Measurements from ENCODE around the gene CRYBG2.
"Not testable (repeated sequence)": the region's sequence is repeated elsewhere in the genome, so short reads cannot be mapped to it uniquely, and the experiment has no call there.

Gene CRYBG2

GRCh38 chr1:26338670-26339069 lies 15.3 kb downstream of the CRYBG2 start:
- DNase-seq (ENCODE audit: low read depth), result no peak
- no peak overlapping the region for H3K4me3 ChIP-seq (ENCODE audit: low read depth, low read length)
- no peak for TF ChIP-seq CTCF (IDR thresholded peaks at IDR 0.05; ENCODE audit: low read depth, low read length, missing control alignments)

GRCh38 chr1:26337625-26338024 lies 16.3 kb downstream of the CRYBG2 start:
- H3K4me3 ChIP-seq (ENCODE audit: low read depth, low read length), result no peak overlapping the region
- TF ChIP-seq CTCF (IDR thresholded peaks at IDR 0.05; ENCODE audit: low read depth, low read length, missing control alignments), result no peak
- no peak for DNase-seq (ENCODE audit: low read depth)

GRCh38 chr1:26337206-26337535 lies 16.8 kb downstream of the CRYBG2 start:
- no peak for TF ChIP-seq CTCF (IDR thresholded peaks at IDR 0.05; ENCODE audit: low read depth, low read length, missing control alignments)
- DNase-seq (ENCODE audit: low read depth), result no peak
- no peak overlapping the region for H3K4me3 ChIP-seq (ENCODE audit: low read depth, low read length)

- no peak for DNase-seq (ENCODE audit: low read depth)
- no peak for TF ChIP-seq CTCF (IDR thresholded peaks at IDR 0.05; ENCODE audit: low read depth, low read length, missing control alignments)
- H3K4me3 ChIP-seq (ENCODE audit: low read depth, low read length), result peak overlapping the region; percentile 42
These were observed 17.3 kb downstream of the CRYBG2 start for GRCh38 chr1:26336477-26337205.

- no peak for TF ChIP-seq CTCF (IDR thresholded peaks at IDR 0.05; ENCODE audit: low read depth, low read length, missing control alignments)
- DNase-seq (ENCODE audit: low read depth), result no peak
- peak overlapping the region; percentile 42 for H3K4me3 ChIP-seq (ENCODE audit: low read depth, low read length)
These were observed 18.0 kb downstream of the CRYBG2 start for GRCh38 chr1:26335774-26336476.

GRCh38 chr1:26333312-26333711 lies 20.6 kb downstream of the CRYBG2 start:
- H3K4me3 ChIP-seq (ENCODE audit: low read depth, low read length); DNase-seq (ENCODE audit: low read depth): not testable (repeated sequence)

GRCh38 chr1:26330276-26330675 lies 23.7 kb downstream of the CRYBG2 start:
- TF ChIP-seq CTCF (IDR thresholded peaks at IDR 0.05; ENCODE audit: low read depth, low read length, missing control alignments), result no peak
- DNase-seq (ENCODE audit: low read depth), result no peak
- H3K4me3 ChIP-seq (ENCODE audit: low read depth, low read length), result no peak overlapping the region

- not testable (repeated sequence) for DNase-seq (ENCODE audit: low read depth); H3K4me3 ChIP-seq (ENCODE audit: low read depth, low read length)
These were observed 24.6 kb downstream of the CRYBG2 start for GRCh38 chr1:26329380-26329779.
